ENCODE data around the gene YBEY.

DNA sequence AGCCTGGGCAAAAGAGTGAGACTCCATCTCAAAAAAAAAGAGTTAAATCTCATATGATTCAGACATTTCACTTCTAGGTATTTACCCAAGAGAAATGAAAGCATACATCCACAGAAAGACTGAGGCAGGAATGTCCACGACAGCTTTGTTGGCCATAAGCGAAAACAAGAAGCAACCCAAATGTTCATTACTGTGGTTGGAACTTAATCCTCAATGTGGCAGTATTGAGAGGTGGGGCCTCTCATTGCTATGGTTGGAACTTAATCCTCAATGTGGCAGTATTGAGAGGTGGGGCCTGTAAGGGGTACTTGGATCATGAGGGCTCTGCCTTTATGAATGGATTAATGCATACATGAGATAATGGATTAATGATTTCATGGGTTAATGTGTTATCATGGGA is 22.3 kb downstream of the YBEY start:
- no peak for TF ChIP-seq POLR2A (IDR thresholded peaks at IDR 0.05)
- TF ChIP-seq, protein P1, sequence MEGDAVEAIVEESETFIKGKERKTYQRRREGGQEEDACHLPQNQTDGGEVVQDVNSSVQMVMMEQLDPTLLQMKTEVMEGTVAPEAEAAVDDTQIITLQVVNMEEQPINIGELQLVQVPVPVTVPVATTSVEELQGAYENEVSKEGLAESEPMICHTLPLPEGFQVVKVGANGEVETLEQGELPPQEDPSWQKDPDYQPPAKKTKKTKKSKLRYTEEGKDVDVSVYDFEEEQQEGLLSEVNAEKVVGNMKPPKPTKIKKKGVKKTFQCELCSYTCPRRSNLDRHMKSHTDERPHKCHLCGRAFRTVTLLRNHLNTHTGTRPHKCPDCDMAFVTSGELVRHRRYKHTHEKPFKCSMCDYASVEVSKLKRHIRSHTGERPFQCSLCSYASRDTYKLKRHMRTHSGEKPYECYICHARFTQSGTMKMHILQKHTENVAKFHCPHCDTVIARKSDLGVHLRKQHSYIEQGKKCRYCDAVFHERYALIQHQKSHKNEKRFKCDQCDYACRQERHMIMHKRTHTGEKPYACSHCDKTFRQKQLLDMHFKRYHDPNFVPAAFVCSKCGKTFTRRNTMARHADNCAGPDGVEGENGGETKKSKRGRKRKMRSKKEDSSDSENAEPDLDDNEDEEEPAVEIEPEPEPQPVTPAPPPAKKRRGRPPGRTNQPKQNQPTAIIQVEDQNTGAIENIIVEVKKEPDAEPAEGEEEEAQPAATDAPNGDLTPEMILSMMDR (IDR thresholded peaks at IDR 0.05 in 8 of 11, conservative IDR thresholded peaks at IDR 0.05 in 3 of 11), result no peak
